Measurements from ENCODE around the gene KCNAB1. TPM values are rescaled to one million over a fixed set of nuclear protein-coding genes. Genes with fewer than 3 reads are reported as not detected.

KCNAB1 gene
- total RNA-seq, 1 experiment from 2014 or later = not detected

DNA sequence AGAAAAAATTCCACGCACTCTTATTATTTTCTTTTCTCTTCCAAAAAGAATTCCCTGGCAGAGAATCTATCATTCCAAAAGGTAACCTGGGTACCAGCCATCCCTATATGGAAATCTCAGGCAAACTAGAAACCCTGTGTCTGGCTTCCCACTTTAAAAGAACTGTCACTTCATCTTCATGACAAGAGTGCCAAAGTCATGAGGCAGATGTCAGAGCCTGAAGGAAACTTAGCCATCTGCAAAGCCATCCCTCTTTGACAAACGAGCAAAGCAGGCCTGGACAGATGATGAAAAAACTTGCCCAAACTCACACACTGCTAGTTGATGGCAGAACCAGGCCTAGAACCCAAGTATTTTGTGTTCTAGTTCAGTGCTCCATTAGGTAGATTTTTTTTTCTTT, 418.7 kb downstream of the KCNAB1 start:
- TF ChIP-seq, protein P1, sequence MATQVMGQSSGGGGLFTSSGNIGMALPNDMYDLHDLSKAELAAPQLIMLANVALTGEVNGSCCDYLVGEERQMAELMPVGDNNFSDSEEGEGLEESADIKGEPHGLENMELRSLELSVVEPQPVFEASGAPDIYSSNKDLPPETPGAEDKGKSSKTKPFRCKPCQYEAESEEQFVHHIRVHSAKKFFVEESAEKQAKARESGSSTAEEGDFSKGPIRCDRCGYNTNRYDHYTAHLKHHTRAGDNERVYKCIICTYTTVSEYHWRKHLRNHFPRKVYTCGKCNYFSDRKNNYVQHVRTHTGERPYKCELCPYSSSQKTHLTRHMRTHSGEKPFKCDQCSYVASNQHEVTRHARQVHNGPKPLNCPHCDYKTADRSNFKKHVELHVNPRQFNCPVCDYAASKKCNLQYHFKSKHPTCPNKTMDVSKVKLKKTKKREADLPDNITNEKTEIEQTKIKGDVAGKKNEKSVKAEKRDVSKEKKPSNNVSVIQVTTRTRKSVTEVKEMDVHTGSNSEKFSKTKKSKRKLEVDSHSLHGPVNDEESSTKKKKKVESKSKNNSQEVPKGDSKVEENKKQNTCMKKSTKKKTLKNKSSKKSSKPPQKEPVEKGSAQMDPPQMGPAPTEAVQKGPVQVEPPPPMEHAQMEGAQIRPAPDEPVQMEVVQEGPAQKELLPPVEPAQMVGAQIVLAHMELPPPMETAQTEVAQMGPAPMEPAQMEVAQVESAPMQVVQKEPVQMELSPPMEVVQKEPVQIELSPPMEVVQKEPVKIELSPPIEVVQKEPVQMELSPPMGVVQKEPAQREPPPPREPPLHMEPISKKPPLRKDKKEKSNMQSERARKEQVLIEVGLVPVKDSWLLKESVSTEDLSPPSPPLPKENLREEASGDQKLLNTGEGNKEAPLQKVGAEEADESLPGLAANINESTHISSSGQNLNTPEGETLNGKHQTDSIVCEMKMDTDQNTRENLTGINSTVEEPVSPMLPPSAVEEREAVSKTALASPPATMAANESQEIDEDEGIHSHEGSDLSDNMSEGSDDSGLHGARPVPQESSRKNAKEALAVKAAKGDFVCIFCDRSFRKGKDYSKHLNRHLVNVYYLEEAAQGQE (IDR thresholded peaks at IDR 0.05; ENCODE audit: low read depth) = no peak
- no peak for TF ChIP-seq YY1 (IDR thresholded peaks at IDR 0.05; ENCODE audit: extremely low read depth, insufficient replicate concordance, low read depth, low read length)
- TF ChIP-seq EZH2phosphoT487 (IDR thresholded peaks at IDR 0.05; ENCODE audit: borderline replicate concordance) = no peak
- Histone ChIP-seq H3K36me3 (ENCODE audit: control insufficient read depth in 1 of 2, insufficient read depth in 2 of 2, low read length in 2 of 2) (peaks cover 30 to 32% of the 10 kb centered on the region in 2 experiments), H3K4me2 (ENCODE audit: low read length) (no peak overlapping the region), H3K4me1 (ENCODE audit: control insufficient read depth in 1 of 2, insufficient read depth in 2 of 2, low read length in 2 of 2) (peaks cover 4 to 15% of the 10 kb centered on the region in 2 experiments; a peak in 2 of 4 replicates), H3K27ac (ENCODE audit: low read depth, low read length) (no peak overlapping the region), H3K79me2 (ENCODE audit: insufficient read depth, low read length) (peaks cover 3% of the 10 kb centered on the region), H3K9me3 (ENCODE audit: control insufficient read depth in 1 of 2, insufficient read depth in 1 of 2, low read depth in 1 of 2, low read length in 2 of 2) (no peaks in the 10 kb centered on the region), H3K9ac (ENCODE audit: low read length) (no peak overlapping the region), H3K27me3 (ENCODE audit: insufficient read depth, low read length) (no peaks in the 10 kb centered on the region), H3K9me2 (ENCODE audit: insufficient read depth) (no peaks in the 10 kb centered on the region), H4K20me1 (ENCODE audit: insufficient read depth) (peaks cover 8% of the 10 kb centered on the region; the same call in 1 of the 2 replicates), H2AFZ (ENCODE audit: low read depth, low read length, poor library complexity, severe bottlenecking) (no peak overlapping the region), H3K4me3 (replicated peaks in 1 of 2; ENCODE audit: low read depth in 1 of 2, low read length in 2 of 2) (no peak overlapping the region)
- RAD21 ChIA-PET (ENCODE audit: low non-redundant PET in 1 of 2, low total read pairs in 2 of 2, uncharacterized antibody in 2 of 2, unreplicated experiment in 2 of 2) = no interaction called here
- no TSS peak for BruUV-seq (replicated peaks)
- CTCF ChIA-PET = no interaction called here
- POLR2A ChIA-PET = no interaction called here
- DNase-seq (ENCODE audit: low read depth, low spot score) = no peak
- ATAC-seq = no peak
- intact Hi-C loops (cut with micrococcal nuclease) = no loop called here

DNA sequence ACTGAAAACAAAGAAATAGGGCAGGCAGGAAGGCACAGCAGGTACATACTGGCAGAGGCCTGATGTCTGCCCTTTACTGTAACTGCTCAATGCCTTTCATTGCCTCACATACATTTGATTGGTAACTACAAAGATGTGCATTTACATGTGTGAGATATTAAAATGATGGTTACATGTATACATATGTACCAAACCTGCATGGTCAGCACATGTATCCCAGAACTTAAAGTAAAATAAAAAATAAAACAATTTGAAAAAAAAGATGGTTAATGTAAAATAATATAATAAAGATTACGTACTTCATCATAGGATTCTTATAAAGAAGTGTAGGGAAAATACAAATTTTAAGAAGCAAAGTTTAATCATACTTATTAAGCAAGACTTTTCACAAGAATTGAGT, 419.4 kb downstream of the KCNAB1 start:
- Histone ChIP-seq H3K9me2 (ENCODE audit: insufficient read depth) (no peaks in the 10 kb centered on the region), H3K27me3 (ENCODE audit: insufficient read depth, low read length) (no peaks in the 10 kb centered on the region), H4K20me1 (ENCODE audit: insufficient read depth) (peaks cover 13% of the 10 kb centered on the region), H3K27ac (ENCODE audit: low read depth, low read length) (no peak overlapping the region), H2AFZ (ENCODE audit: low read depth, low read length, poor library complexity, severe bottlenecking) (no peak overlapping the region), H3K4me1 (ENCODE audit: control insufficient read depth in 1 of 2, insufficient read depth in 2 of 2, low read length in 2 of 2) (peaks cover 4 to 13% of the 10 kb centered on the region in 2 experiments; a peak in 2 of 4 replicates), H3K9ac (ENCODE audit: low read length) (no peak overlapping the region), H3K4me3 (replicated peaks in 1 of 2; ENCODE audit: low read depth in 1 of 2, low read length in 2 of 2) (no peak overlapping the region), H3K79me2 (ENCODE audit: insufficient read depth, low read length) (peaks cover 8% of the 10 kb centered on the region), H3K36me3 (ENCODE audit: control insufficient read depth in 1 of 2, insufficient read depth in 2 of 2, low read length in 2 of 2) (peaks cover 32 to 38% of the 10 kb centered on the region in 2 experiments), H3K9me3 (ENCODE audit: control insufficient read depth in 1 of 2, insufficient read depth in 1 of 2, low read depth in 1 of 2, low read length in 2 of 2) (no peaks in the 10 kb centered on the region), H3K4me2 (ENCODE audit: low read length) (no peak overlapping the region)
- BruUV-seq (replicated peaks) = no TSS peak
- ChIA-PET RAD21 (ENCODE audit: low non-redundant PET in 1 of 2, low total read pairs in 2 of 2, uncharacterized antibody in 2 of 2, unreplicated experiment in 2 of 2) (no interaction called here), CTCF (no interaction called here), POLR2A (no interaction called here)
- DNase-seq (ENCODE audit: low read depth, low spot score) = no peak
- intact Hi-C loops (cut with micrococcal nuclease) = loop anchor here (5.0 kb wide), 2 partner anchors 132 to 597 kb away; partner anchors contain the start of gene TIPARP
- TF ChIP-seq RAD21 (IDR thresholded peaks at IDR 0.05; ENCODE audit: low read depth) (no peak), SRF (IDR thresholded peaks at IDR 0.05; ENCODE audit: low read depth) (no peak), YY1 (IDR thresholded peaks at IDR 0.05; ENCODE audit: extremely low read depth, insufficient replicate concordance, low read depth, low read length) (no peak), EZH2 (IDR thresholded peaks at IDR 0.05) (no peak), POLR2A (IDR thresholded peaks at IDR 0.05; ENCODE audit: borderline replicate concordance, extremely low read depth, insufficient read depth, insufficient read length) (no peak), EGR1 (IDR thresholded peaks at IDR 0.05; ENCODE audit: low read depth) (no peak)
- TF ChIP-seq, protein P2, sequence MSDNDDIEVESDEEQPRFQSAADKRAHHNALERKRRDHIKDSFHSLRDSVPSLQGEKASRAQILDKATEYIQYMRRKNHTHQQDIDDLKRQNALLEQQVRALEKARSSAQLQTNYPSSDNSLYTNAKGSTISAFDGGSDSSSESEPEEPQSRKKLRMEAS (IDR thresholded peaks at IDR 0.05) = no peak
- ATAC-seq = no peak

Measured in HCT116 (cell line).